Measurements from ENCODE around the gene LRBA. TPM values are rescaled to one million over a fixed set of nuclear protein-coding genes. Genes with fewer than 3 reads are reported as not detected.

LRBA gene
- total and polyA plus RNA-seq, 2 donors = 18.4 to 38.6 TPM

- no peak overlapping the region for H3K4me3 ChIP-seq (ENCODE audit: low read length in 2 of 2)
- no peak for DNase-seq (ENCODE audit: low read depth in 6 of 9, low spot score in 9 of 9)
- no peaks in the 10 kb centered on the region for H3K9me3 ChIP-seq (ENCODE audit: control insufficient read depth in 2 of 2, insufficient read depth in 1 of 2, low read length in 1 of 2)
- H3K4me1 ChIP-seq (ENCODE audit: control insufficient read depth in 2 of 2, insufficient read depth in 2 of 2, low read length in 2 of 2) = no peaks in the 10 kb centered on the region
- WGBS = 99% methylated on average over 1 of the region's 1 CpG
- H3K36me3 ChIP-seq (ENCODE audit: control insufficient read depth in 2 of 2, insufficient read depth in 2 of 2, low read length in 1 of 2) = no peaks in the 10 kb centered on the region
- H3K27ac ChIP-seq (ENCODE audit: low read depth in 1 of 2, low read length in 1 of 2) = no peak overlapping the region
- H3K27me3 ChIP-seq (ENCODE audit: control insufficient read depth in 2 of 2, insufficient read depth in 1 of 2, low read length in 1 of 2) = no peaks in the 10 kb centered on the region
These were observed 557.3 kb downstream of the LRBA start for GRCh38 chr4:150457802-150458201.

GRCh38 chr4:150451883-150452282 lies 563.2 kb downstream of the LRBA start:
- WGBS = 95% methylated on average over 3 of the region's 3 CpGs
- H3K27me3 ChIP-seq (ENCODE audit: control insufficient read depth in 2 of 2, insufficient read depth in 1 of 2, low read length in 1 of 2) = no peaks in the 10 kb centered on the region
- no peaks in the 10 kb centered on the region for H3K36me3 ChIP-seq (ENCODE audit: control insufficient read depth in 2 of 2, insufficient read depth in 2 of 2, low read length in 1 of 2)
- no peaks in the 10 kb centered on the region for H3K4me1 ChIP-seq (ENCODE audit: control insufficient read depth in 2 of 2, insufficient read depth in 2 of 2, low read length in 2 of 2)
- no peak overlapping the region for H3K4me3 ChIP-seq (ENCODE audit: low read length in 2 of 2)
- no peaks in the 10 kb centered on the region for H3K9me3 ChIP-seq (ENCODE audit: control insufficient read depth in 2 of 2, insufficient read depth in 1 of 2, low read length in 1 of 2)
- DNase-seq (ENCODE audit: low read depth in 6 of 9, low spot score in 9 of 9) = no peak
- H3K27ac ChIP-seq (ENCODE audit: low read depth in 1 of 2, low read length in 1 of 2) = no peak overlapping the region

DNA sequence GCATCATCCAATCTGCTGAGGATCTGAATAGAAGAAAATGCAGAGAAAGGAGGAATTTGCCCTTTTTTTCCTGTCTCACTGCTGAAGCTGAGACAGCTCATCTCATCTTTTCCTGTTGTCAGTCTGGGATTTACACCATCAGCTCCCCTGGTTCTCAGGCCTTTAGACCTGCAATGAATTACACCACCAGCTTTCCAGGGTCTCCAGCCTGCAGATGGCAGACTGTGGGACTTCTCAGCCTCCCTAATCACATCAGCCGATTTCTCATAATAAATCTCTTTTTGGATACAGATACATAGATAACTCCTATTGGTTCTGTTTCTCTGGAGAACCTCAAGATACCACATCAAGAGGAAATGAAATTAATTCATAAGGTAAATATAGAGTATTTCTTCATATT lies 567.7 kb downstream of the LRBA start:
- Histone ChIP-seq H3K27me3 (ENCODE audit: control insufficient read depth in 2 of 2, insufficient read depth in 1 of 2, low read length in 1 of 2) (no peaks in the 10 kb centered on the region), H3K4me3 (ENCODE audit: low read length in 2 of 2) (no peak overlapping the region), H3K4me1 (ENCODE audit: control insufficient read depth in 2 of 2, insufficient read depth in 2 of 2, low read length in 2 of 2) (no peaks in the 10 kb centered on the region), H3K27ac (ENCODE audit: low read depth in 1 of 2, low read length in 1 of 2) (no peak overlapping the region), H3K36me3 (ENCODE audit: control insufficient read depth in 2 of 2, insufficient read depth in 2 of 2, low read length in 1 of 2) (no peaks in the 10 kb centered on the region), H3K9me3 (ENCODE audit: control insufficient read depth in 2 of 2, insufficient read depth in 1 of 2, low read length in 1 of 2) (no peaks in the 10 kb centered on the region)
- no peak for DNase-seq (ENCODE audit: low read depth in 6 of 9, low spot score in 9 of 9)
- 98% methylated on average over 1 of the region's 1 CpG for WGBS

- Histone ChIP-seq H3K4me1 (ENCODE audit: control insufficient read depth in 2 of 2, insufficient read depth in 2 of 2, low read length in 2 of 2) (no peaks in the 10 kb centered on the region), H3K36me3 (ENCODE audit: control insufficient read depth in 2 of 2, insufficient read depth in 2 of 2, low read length in 1 of 2) (no peaks in the 10 kb centered on the region), H3K9me3 (ENCODE audit: control insufficient read depth in 2 of 2, insufficient read depth in 1 of 2, low read length in 1 of 2) (no peaks in the 10 kb centered on the region), H3K27ac (ENCODE audit: low read depth in 1 of 2, low read length in 1 of 2) (no peak overlapping the region), H3K4me3 (ENCODE audit: low read length in 2 of 2) (no peak overlapping the region), H3K27me3 (ENCODE audit: control insufficient read depth in 2 of 2, insufficient read depth in 1 of 2, low read length in 1 of 2) (no peaks in the 10 kb centered on the region)
- no peak for DNase-seq (ENCODE audit: low read depth in 6 of 9, low spot score in 9 of 9)
- 98% methylated on average over 3 of the region's 3 CpGs for WGBS
These were observed 575.6 kb downstream of the LRBA start for GRCh38 chr4:150439451-150439933.

- DNase-seq (ENCODE audit: low read depth in 6 of 9, low spot score in 9 of 9) = no peak
- Histone ChIP-seq H3K36me3 (ENCODE audit: control insufficient read depth in 2 of 2, insufficient read depth in 2 of 2, low read length in 1 of 2) (no peaks in the 10 kb centered on the region), H3K9me3 (ENCODE audit: control insufficient read depth in 2 of 2, insufficient read depth in 1 of 2, low read length in 1 of 2) (no peaks in the 10 kb centered on the region), H3K4me1 (ENCODE audit: control insufficient read depth in 2 of 2, insufficient read depth in 2 of 2, low read length in 2 of 2) (no peaks in the 10 kb centered on the region), H3K4me3 (ENCODE audit: low read length in 2 of 2) (no peak overlapping the region), H3K27me3 (ENCODE audit: control insufficient read depth in 2 of 2, insufficient read depth in 1 of 2, low read length in 1 of 2) (no peaks in the 10 kb centered on the region), H3K27ac (ENCODE audit: low read depth in 1 of 2, low read length in 1 of 2) (no peak overlapping the region)
- WGBS = 97% methylated on average over 2 of the region's 2 CpGs
These were observed 578.3 kb downstream of the LRBA start for GRCh38 chr4:150436598-150437370.

- no peaks in the 10 kb centered on the region for H3K4me1 ChIP-seq (ENCODE audit: control insufficient read depth in 2 of 2, insufficient read depth in 2 of 2, low read length in 2 of 2)
- H3K27ac ChIP-seq (ENCODE audit: low read depth in 1 of 2, low read length in 1 of 2) = no peak overlapping the region
- H3K36me3 ChIP-seq (ENCODE audit: control insufficient read depth in 2 of 2, insufficient read depth in 2 of 2, low read length in 1 of 2) = no peaks in the 10 kb centered on the region
- DNase-seq (ENCODE audit: low read depth in 6 of 9, low spot score in 9 of 9) = no peak
- H3K27me3 ChIP-seq (ENCODE audit: control insufficient read depth in 2 of 2, insufficient read depth in 1 of 2, low read length in 1 of 2) = no peaks in the 10 kb centered on the region
- H3K4me3 ChIP-seq (ENCODE audit: low read length in 2 of 2) = no peak overlapping the region
- no peaks in the 10 kb centered on the region for H3K9me3 ChIP-seq (ENCODE audit: control insufficient read depth in 2 of 2, insufficient read depth in 1 of 2, low read length in 1 of 2)
These were observed 583.9 kb downstream of the LRBA start for GRCh38 chr4:150431221-150431620.

- no peak for DNase-seq (ENCODE audit: low read depth in 6 of 9, low spot score in 9 of 9)
- no peak overlapping the region for H3K27ac ChIP-seq (ENCODE audit: low read depth in 1 of 2, low read length in 1 of 2)
- WGBS = 53% methylated on average over 1 of the region's 1 CpG
These were observed 589.9 kb downstream of the LRBA start for GRCh38 chr4:150425161-150425560.

GRCh38 chr4:150423503-150423902 lies 591.6 kb downstream of the LRBA start:
- H3K4me1 ChIP-seq (ENCODE audit: control insufficient read depth in 2 of 2, insufficient read depth in 2 of 2, low read length in 2 of 2) = no peaks in the 10 kb centered on the region
- WGBS = 99% methylated on average over 12 of the region's 12 CpGs
- peaks cover 0 to 5% of the 10 kb centered on the region in 2 donors for H3K9me3 ChIP-seq (ENCODE audit: control insufficient read depth in 2 of 2, insufficient read depth in 1 of 2, low read length in 1 of 2)
- H3K36me3 ChIP-seq (ENCODE audit: control insufficient read depth in 2 of 2, insufficient read depth in 2 of 2, low read length in 1 of 2) = peaks cover 0 to 5% of the 10 kb centered on the region in 2 donors
- no peak overlapping the region for H3K27ac ChIP-seq (ENCODE audit: low read depth in 1 of 2, low read length in 1 of 2)
- DNase-seq (ENCODE audit: low read depth in 6 of 9, low spot score in 9 of 9) = no peak
- no peaks in the 10 kb centered on the region for H3K27me3 ChIP-seq (ENCODE audit: control insufficient read depth in 2 of 2, insufficient read depth in 1 of 2, low read length in 1 of 2)
- H3K4me3 ChIP-seq (ENCODE audit: low read length in 2 of 2) = no peak overlapping the region

More at GRCh38 chr4:150425161-150425560, 589.9 kb downstream of the LRBA start:
- H3K27me3 ChIP-seq (ENCODE audit: control insufficient read depth in 2 of 2, insufficient read depth in 1 of 2, low read length in 1 of 2) = no peaks in the 10 kb centered on the region
- peaks cover 0 to 5% of the 10 kb centered on the region in 2 donors for H3K36me3 ChIP-seq (ENCODE audit: control insufficient read depth in 2 of 2, insufficient read depth in 2 of 2, low read length in 1 of 2)
- peaks cover 0 to 5% of the 10 kb centered on the region in 2 donors for H3K9me3 ChIP-seq (ENCODE audit: control insufficient read depth in 2 of 2, insufficient read depth in 1 of 2, low read length in 1 of 2)
- no peaks in the 10 kb centered on the region for H3K4me1 ChIP-seq (ENCODE audit: control insufficient read depth in 2 of 2, insufficient read depth in 2 of 2, low read length in 2 of 2)
- no peak overlapping the region for H3K4me3 ChIP-seq (ENCODE audit: low read length in 2 of 2)

GRCh38 chr4:150423074-150423473 lies 592.0 kb downstream of the LRBA start:
- H3K27ac ChIP-seq (ENCODE audit: low read depth in 1 of 2, low read length in 1 of 2) = no peak overlapping the region

More at GRCh38 chr4:150423074-150423473, 592.0 kb downstream of the LRBA start:
- DNase-seq (ENCODE audit: low read depth in 6 of 9, low spot score in 9 of 9) = no peak
- Histone ChIP-seq H3K36me3 (ENCODE audit: control insufficient read depth in 2 of 2, insufficient read depth in 2 of 2, low read length in 1 of 2) (peaks cover 0 to 5% of the 10 kb centered on the region in 2 donors), H3K4me3 (ENCODE audit: low read length in 2 of 2) (no peak overlapping the region), H3K4me1 (ENCODE audit: control insufficient read depth in 2 of 2, insufficient read depth in 2 of 2, low read length in 2 of 2) (no peaks in the 10 kb centered on the region), H3K9me3 (ENCODE audit: control insufficient read depth in 2 of 2, insufficient read depth in 1 of 2, low read length in 1 of 2) (peaks cover 0 to 5% of the 10 kb centered on the region in 2 donors), H3K27me3 (ENCODE audit: control insufficient read depth in 2 of 2, insufficient read depth in 1 of 2, low read length in 1 of 2) (no peaks in the 10 kb centered on the region)
- WGBS = 94% methylated on average over 13 of the region's 13 CpGs
